GM18508 (cell line): ENCODE data around the gene RFC4.
"Not testable (repeated sequence)": the region's sequence is repeated elsewhere in the genome, so short reads cannot be mapped to it uniquely, and the experiment has no call there.

Source experiments
- ATAC-seq: cut with Tn5 transposase; IDR thresholded peaks from one replicate; pipeline ENCODE4 v1.9.1; 2021; ENCODE audit warnings: moderate number of reproducible peaks; ENCODE audit not compliant: insufficient read depth, unreplicated experiment

The RFC4 gene

GRCh38 chr3:186825294-186825821 lies 19.1 kb upstream of the RFC4 start:
- ATAC-seq = no peak

- ATAC-seq = no peak
These were observed 18.3 kb upstream of the RFC4 start for GRCh38 chr3:186824430-186825139.

- ATAC-seq = no peak
These were observed 17.1 kb upstream of the RFC4 start for GRCh38 chr3:186823386-186823785.

- not testable (repeated sequence) for ATAC-seq
These were observed 16.1 kb upstream of the RFC4 start for GRCh38 chr3:186822388-186822759.

- no peak for ATAC-seq
These were observed 15.4 kb upstream of the RFC4 start for GRCh38 chr3:186821429-186822387.

- no peak for ATAC-seq
These were observed 12.7 kb upstream of the RFC4 start for GRCh38 chr3:186818956-186819355.

GRCh38 chr3:186818516-186818915 lies 12.2 kb upstream of the RFC4 start:
- no peak for ATAC-seq

GRCh38 chr3:186815435-186815834 lies 9.2 kb upstream of the RFC4 start:
- no peak for ATAC-seq

GRCh38 chr3:186814100-186814499 lies 7.8 kb upstream of the RFC4 start:
- ATAC-seq = no peak

- not testable (repeated sequence) for ATAC-seq
These were observed 5.0 kb upstream of the RFC4 start for GRCh38 chr3:186811313-186811712.

GRCh38 chr3:186810336-186810996 lies 4.2 kb upstream of the RFC4 start:
- no peak for ATAC-seq

GRCh38 chr3:186807231-186807630 lies 949 bp upstream of the RFC4 start:
- no peak for ATAC-seq

GRCh38 chr3:186803447-186803846 lies 2.8 kb downstream of the RFC4 start:
- ATAC-seq = not testable (repeated sequence)

- no peak for ATAC-seq
These were observed 3.6 kb downstream of the RFC4 start for GRCh38 chr3:186802701-186803100.

GRCh38 chr3:186800285-186800684 lies 6.0 kb downstream of the RFC4 start:
- no peak for ATAC-seq

GRCh38 chr3:186798239-186798874 lies 7.9 kb downstream of the RFC4 start:
- no peak for ATAC-seq

GRCh38 chr3:186790261-186790981 lies 15.9 kb downstream of the RFC4 start:
- ATAC-seq = no peak

GRCh38 chr3:186789554-186790260 lies 16.6 kb downstream of the RFC4 start:
- ATAC-seq = no peak
